ENCODE measurements around the gene CFAP46. TPM values are rescaled to one million over a fixed set of nuclear protein-coding genes. Genes with fewer than 3 reads are reported as not detected.
"Not testable (repeated sequence)": the region's sequence is repeated elsewhere in the genome, so short reads cannot be mapped to it uniquely, and the experiment has no call there.

The CFAP46 gene
- total RNA-seq, 4 donors from 2014 or later: 0.32 to 0.54 TPM; not detected in 2

- peak in 1 of 2 donors; percentile 78 for DNase-seq (ENCODE audit: low spot score in 2 of 2)
- intact Hi-C loops (cut with DNase I; ENCODE audit: low total_unique reads): no loop called here
- H3K4me3 ChIP-seq (ENCODE audit: low read depth, poor library complexity, severe bottlenecking): no peak overlapping the region
- WGBS, 2 donors: 94 to 96% methylated on average over 17 to 24 of the region's 30 CpGs
- TF ChIP-seq CTCF (IDR thresholded peaks at IDR 0.05) (no peak), POLR2A (IDR thresholded peaks at IDR 0.05) (no peak)
These were observed 43.2 kb downstream of the CFAP46 start for GRCh38 chr10:132899054-132899750.

- no peak overlapping the region for H3K4me3 ChIP-seq (ENCODE audit: low read depth, poor library complexity, severe bottlenecking)
- peak in 1 of 2 donors; percentile 82 for DNase-seq (ENCODE audit: low spot score in 2 of 2)
- TF ChIP-seq POLR2A (IDR thresholded peaks at IDR 0.05) (no peak), CTCF (IDR thresholded peaks at IDR 0.05) (no peak)
- 85 to 90% methylated on average over 7 to 9 of the region's 12 CpGs for WGBS, 2 donors
- intact Hi-C loops (cut with DNase I; ENCODE audit: low total_unique reads): no loop called here
These were observed 43.8 kb downstream of the CFAP46 start for GRCh38 chr10:132898391-132899053.

GRCh38 chr10:132897516-132898381, 44.6 kb downstream of the CFAP46 start:
- intact Hi-C loops (cut with DNase I; ENCODE audit: low total_unique reads): no loop called here
- 62 to 63% methylated on average over 13 to 14 of the region's 16 CpGs for WGBS, 2 donors
- peak in 1 of 2 donors; percentile 78 for DNase-seq (ENCODE audit: low spot score in 2 of 2)
- H3K4me3 ChIP-seq (ENCODE audit: low read depth, poor library complexity, severe bottlenecking): no peak overlapping the region
- no peak for TF ChIP-seq CTCF (IDR thresholded peaks at IDR 0.05)
- no peak for TF ChIP-seq POLR2A (IDR thresholded peaks at IDR 0.05)

GRCh38 chr10:132893786-132894185, 48.6 kb downstream of the CFAP46 start:
- WGBS, 2 donors: 60 to 68% methylated on average over 6 of the region's 6 CpGs
- DNase-seq (ENCODE audit: low spot score in 2 of 2): peak in 1 of 2 donors; percentile 56
- intact Hi-C loops (cut with DNase I; ENCODE audit: low total_unique reads); H3K4me3 ChIP-seq (ENCODE audit: low read depth, poor library complexity, severe bottlenecking): not testable (repeated sequence)

- intact Hi-C loops (cut with DNase I; ENCODE audit: low total_unique reads): no loop called here
- no peak overlapping the region for H3K4me3 ChIP-seq (ENCODE audit: low read depth, poor library complexity, severe bottlenecking)
- peak in 1 of 2 donors; percentile 67 for DNase-seq (ENCODE audit: low spot score in 2 of 2)
- TF ChIP-seq CTCF (IDR thresholded peaks at IDR 0.05): no peak
- no peak for TF ChIP-seq POLR2A (IDR thresholded peaks at IDR 0.05)
- 45 to 53% methylated on average over 9 of the region's 9 CpGs for whole genome bisulfite sequencing, 2 donors
These were observed 49.3 kb downstream of the CFAP46 start for GRCh38 chr10:132893090-132893489.

GRCh38 chr10:132892004-132892403, 50.4 kb downstream of the CFAP46 start:
- 51 to 54% methylated on average over 12 of the region's 12 CpGs for WGBS, 2 donors
- intact Hi-C loops (cut with DNase I; ENCODE audit: low total_unique reads): no loop called here
- TF ChIP-seq POLR2A (IDR thresholded peaks at IDR 0.05) (no peak), CTCF (IDR thresholded peaks at IDR 0.05) (no peak)
- no peak overlapping the region for H3K4me3 ChIP-seq (ENCODE audit: low read depth, poor library complexity, severe bottlenecking)
- DNase-seq (ENCODE audit: low spot score in 2 of 2): peak in 1 of 2 donors; percentile 15

Measured in lower leg skin (tissue), 4 donors.